ENCODE data around the gene FBXO31. TPM values are rescaled to one million over a fixed set of nuclear protein-coding genes. Genes with fewer than 3 reads are reported as not detected.
A peak's percentile ranks its signal among the peaks of the same experiment; 100 is the strongest.

The FBXO31 gene
- total and polyA plus RNA-seq, 2 of the 13 experiments (the other 11 are each of a cell fraction or from before 2014, with no cell fraction given) = 92.4 to 101 TPM

DNA sequence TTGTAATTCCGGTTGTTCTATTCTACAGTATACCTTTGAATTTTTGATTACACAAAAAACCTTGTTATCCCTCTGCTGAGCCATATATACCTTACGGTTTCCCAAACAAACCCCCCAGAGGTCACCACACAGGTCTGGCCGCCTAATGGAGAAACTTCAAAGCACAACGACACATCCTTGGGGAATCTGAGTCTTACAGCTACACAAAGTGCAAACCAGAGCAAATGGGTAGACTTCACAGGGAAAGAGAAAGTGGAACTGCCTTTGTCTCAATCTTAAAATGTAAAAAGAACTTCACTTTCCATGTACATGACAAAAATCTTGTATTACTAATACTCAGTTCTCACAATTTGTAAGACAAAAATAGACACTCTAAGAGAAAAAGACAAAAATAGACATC is 2.7 kb downstream of the FBXO31 start (continued):
- TF ChIP-seq NCOR1 (IDR thresholded peaks at IDR 0.05; ENCODE audit: borderline replicate concordance, low read length) = no peak
- no peak for TF ChIP-seq RAD51 (IDR thresholded peaks at IDR 0.05; ENCODE audit: borderline replicate concordance)
- TF ChIP-seq PHF8 (CRISPR knock-in tag; IDR thresholded peaks at IDR 0.05) = peak; percentile 20; the same call in 1 of the 2 replicates
- TF ChIP-seq, protein P1, sequence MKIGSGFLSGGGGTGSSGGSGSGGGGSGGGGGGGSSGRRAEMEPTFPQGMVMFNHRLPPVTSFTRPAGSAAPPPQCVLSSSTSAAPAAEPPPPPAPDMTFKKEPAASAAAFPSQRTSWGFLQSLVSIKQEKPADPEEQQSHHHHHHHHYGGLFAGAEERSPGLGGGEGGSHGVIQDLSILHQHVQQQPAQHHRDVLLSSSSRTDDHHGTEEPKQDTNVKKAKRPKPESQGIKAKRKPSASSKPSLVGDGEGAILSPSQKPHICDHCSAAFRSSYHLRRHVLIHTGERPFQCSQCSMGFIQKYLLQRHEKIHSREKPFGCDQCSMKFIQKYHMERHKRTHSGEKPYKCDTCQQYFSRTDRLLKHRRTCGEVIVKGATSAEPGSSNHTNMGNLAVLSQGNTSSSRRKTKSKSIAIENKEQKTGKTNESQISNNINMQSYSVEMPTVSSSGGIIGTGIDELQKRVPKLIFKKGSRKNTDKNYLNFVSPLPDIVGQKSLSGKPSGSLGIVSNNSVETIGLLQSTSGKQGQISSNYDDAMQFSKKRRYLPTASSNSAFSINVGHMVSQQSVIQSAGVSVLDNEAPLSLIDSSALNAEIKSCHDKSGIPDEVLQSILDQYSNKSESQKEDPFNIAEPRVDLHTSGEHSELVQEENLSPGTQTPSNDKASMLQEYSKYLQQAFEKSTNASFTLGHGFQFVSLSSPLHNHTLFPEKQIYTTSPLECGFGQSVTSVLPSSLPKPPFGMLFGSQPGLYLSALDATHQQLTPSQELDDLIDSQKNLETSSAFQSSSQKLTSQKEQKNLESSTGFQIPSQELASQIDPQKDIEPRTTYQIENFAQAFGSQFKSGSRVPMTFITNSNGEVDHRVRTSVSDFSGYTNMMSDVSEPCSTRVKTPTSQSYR (CRISPR knock-in tag; IDR thresholded peaks at IDR 0.05; ENCODE audit: borderline replicate concordance) = peak; percentile 18; the same call in 1 of the 2 replicates
- TF ChIP-seq, protein P2, sequence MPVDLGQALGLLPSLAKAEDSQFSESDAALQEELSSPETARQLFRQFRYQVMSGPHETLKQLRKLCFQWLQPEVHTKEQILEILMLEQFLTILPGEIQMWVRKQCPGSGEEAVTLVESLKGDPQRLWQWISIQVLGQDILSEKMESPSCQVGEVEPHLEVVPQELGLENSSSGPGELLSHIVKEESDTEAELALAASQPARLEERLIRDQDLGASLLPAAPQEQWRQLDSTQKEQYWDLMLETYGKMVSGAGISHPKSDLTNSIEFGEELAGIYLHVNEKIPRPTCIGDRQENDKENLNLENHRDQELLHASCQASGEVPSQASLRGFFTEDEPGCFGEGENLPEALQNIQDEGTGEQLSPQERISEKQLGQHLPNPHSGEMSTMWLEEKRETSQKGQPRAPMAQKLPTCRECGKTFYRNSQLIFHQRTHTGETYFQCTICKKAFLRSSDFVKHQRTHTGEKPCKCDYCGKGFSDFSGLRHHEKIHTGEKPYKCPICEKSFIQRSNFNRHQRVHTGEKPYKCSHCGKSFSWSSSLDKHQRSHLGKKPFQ (CRISPR knock-in tag; IDR thresholded peaks at IDR 0.05; ENCODE audit: insufficient replicate concordance) = no peak
- TF ChIP-seq NR2F2 (IDR thresholded peaks at IDR 0.05; ENCODE audit: borderline replicate concordance, low read depth) = peak; percentile 46; the same call in 1 of the 2 replicates
- TF ChIP-seq CEBPG (CRISPR knock-in tag; IDR thresholded peaks at IDR 0.05) = peak; percentile 27; the same call in 1 of the 2 replicates
- TF ChIP-seq ISL2 (CRISPR knock-in tag; IDR thresholded peaks at IDR 0.05) = no peak
- TF ChIP-seq CREM (IDR thresholded peaks at IDR 0.05) = 0 out of 2 replicates have a peak, but pooled peaks have one; percentile 38
- no peak for TF ChIP-seq CREM (CRISPR knock-in tag; IDR thresholded peaks at IDR 0.05)
- TF ChIP-seq GZF1 (CRISPR knock-in tag; IDR thresholded peaks at IDR 0.05) = 0 out of 2 replicates have a peak, but pooled peaks have one; percentile 30
- peak; percentile 9; the same call in 1 of the 2 replicates for TF ChIP-seq ELF1 (CRISPR knock-in tag; IDR thresholded peaks at IDR 0.05)
- TF ChIP-seq, protein P3, sequence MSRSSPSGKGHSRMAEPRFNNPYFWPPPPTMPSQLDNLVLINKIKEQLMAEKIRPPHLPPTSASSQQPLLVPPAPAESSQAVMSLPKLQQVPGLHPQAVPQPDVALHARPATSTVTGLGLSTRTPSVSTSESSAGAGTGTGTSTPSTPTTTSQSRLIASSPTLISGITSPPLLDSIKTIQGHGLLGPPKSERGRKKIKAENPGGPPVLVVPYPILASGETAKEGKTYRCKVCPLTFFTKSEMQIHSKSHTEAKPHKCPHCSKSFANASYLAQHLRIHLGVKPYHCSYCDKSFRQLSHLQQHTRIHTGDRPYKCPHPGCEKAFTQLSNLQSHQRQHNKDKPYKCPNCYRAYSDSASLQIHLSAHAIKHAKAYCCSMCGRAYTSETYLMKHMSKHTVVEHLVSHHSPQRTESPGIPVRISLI (CRISPR knock-in tag; IDR thresholded peaks at IDR 0.05; ENCODE audit: borderline replicate concordance) = no peak
- TF ChIP-seq NAIF1 (CRISPR knock-in tag; IDR thresholded peaks at IDR 0.05; ENCODE audit: borderline replicate concordance) = no peak
- TF ChIP-seq KLF6 (CRISPR knock-in tag; IDR thresholded peaks at IDR 0.05) = no peak
- TF ChIP-seq, protein P4, sequence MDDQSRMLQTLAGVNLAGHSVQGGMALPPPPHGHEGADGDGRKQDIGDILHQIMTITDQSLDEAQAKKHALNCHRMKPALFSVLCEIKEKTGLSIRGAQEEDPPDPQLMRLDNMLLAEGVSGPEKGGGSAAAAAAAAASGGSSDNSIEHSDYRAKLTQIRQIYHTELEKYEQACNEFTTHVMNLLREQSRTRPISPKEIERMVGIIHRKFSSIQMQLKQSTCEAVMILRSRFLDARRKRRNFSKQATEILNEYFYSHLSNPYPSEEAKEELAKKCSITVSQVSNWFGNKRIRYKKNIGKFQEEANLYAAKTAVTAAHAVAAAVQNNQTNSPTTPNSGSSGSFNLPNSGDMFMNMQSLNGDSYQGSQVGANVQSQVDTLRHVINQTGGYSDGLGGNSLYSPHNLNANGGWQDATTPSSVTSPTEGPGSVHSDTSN (CRISPR knock-in tag; IDR thresholded peaks at IDR 0.05; ENCODE audit: borderline replicate concordance) = no peak
- TF ChIP-seq ARNTL (CRISPR knock-in tag; IDR thresholded peaks at IDR 0.05) = 0 out of 2 replicates have a peak, but pooled peaks have one; percentile 10
- no peak for TF ChIP-seq TAF1 (CRISPR knock-in tag; IDR thresholded peaks at IDR 0.05)
- TF ChIP-seq KDM4B (CRISPR knock-in tag; IDR thresholded peaks at IDR 0.05) = no peak
- no peak for TF ChIP-seq ZNF572 (CRISPR knock-in tag; IDR thresholded peaks at IDR 0.05)
- TF ChIP-seq TCF7 (IDR thresholded peaks at IDR 0.05; ENCODE audit: low read depth) = peak; percentile 74
- TF ChIP-seq MBD4 (IDR thresholded peaks at IDR 0.05; ENCODE audit: borderline replicate concordance, low read length) = peak; percentile 77; the same call in 1 of the 2 replicates
- TF ChIP-seq SP2 (CRISPR knock-in tag; IDR thresholded peaks at IDR 0.05) = no peak
- peak; percentile 56 for TF ChIP-seq NR2F6 (IDR thresholded peaks at IDR 0.05)
- peak; percentile 60; the same call in 1 of the 2 replicates for TF ChIP-seq NR2F6 (CRISPR knock-in tag; IDR thresholded peaks at IDR 0.05)

Data from HepG2 (cell line).